Measurements from ENCODE around the gene ELANE. TPM values are rescaled to one million over a fixed set of nuclear protein-coding genes. Genes with fewer than 3 reads are reported as not detected.

Gene ELANE
- total RNA-seq, 1 experiment from 2014 or later = not detected

- Histone ChIP-seq H3K4me3 (ENCODE audit: low read length) (no peak overlapping the region), H3K79me2 (ENCODE audit: low read length) (peaks cover 9% of the 10 kb centered on the region; the same call in 1 of the 2 replicates), H3K9me3 (ENCODE audit: low read length) (no peaks in the 10 kb centered on the region), H3K9ac (ENCODE audit: low read length) (no peak overlapping the region), H2AFZ (ENCODE audit: low read length) (no peak overlapping the region), H3K27ac (ENCODE audit: low read length) (no peak overlapping the region), H3K36me3 (ENCODE audit: insufficient read depth, low read length) (no peaks in the 10 kb centered on the region), H3K27me3 (ENCODE audit: low read length) (no peaks in the 10 kb centered on the region), H3K4me1 (ENCODE audit: low read length) (peaks cover 17% of the 10 kb centered on the region), H4K20me1 (ENCODE audit: insufficient read depth, low read depth, low read length) (peaks cover 17% of the 10 kb centered on the region; the same call in 1 of the 2 replicates), H3K9me2 (replicated peaks; ENCODE audit: insufficient read depth, low read length) (no peaks in the 10 kb centered on the region), H3K4me2 (ENCODE audit: low read depth, low read length, poor library complexity, severe bottlenecking) (no peak overlapping the region)
- DNase-seq = no peak
Measured at GRCh38 chr19:902446-903226, 50.5 kb downstream of the ELANE start.

- H3K4me3 ChIP-seq (ENCODE audit: low read length) = no peak overlapping the region
- H3K27me3 ChIP-seq (ENCODE audit: low read length) = no peaks in the 10 kb centered on the region
- H2AFZ ChIP-seq (ENCODE audit: low read length) = no peak overlapping the region
- no peak overlapping the region for H3K4me2 ChIP-seq (ENCODE audit: low read depth, low read length, poor library complexity, severe bottlenecking)
- H3K27ac ChIP-seq (ENCODE audit: low read length) = no peak overlapping the region
- DNase-seq = no peak
- H3K9me2 ChIP-seq (replicated peaks; ENCODE audit: insufficient read depth, low read length) = no peaks in the 10 kb centered on the region
- H3K9ac ChIP-seq (ENCODE audit: low read length) = no peak overlapping the region
- peaks cover 17% of the 10 kb centered on the region; the same call in 1 of the 2 replicates for H4K20me1 ChIP-seq (ENCODE audit: insufficient read depth, low read depth, low read length)
- no peaks in the 10 kb centered on the region for H3K9me3 ChIP-seq (ENCODE audit: low read length)
- H3K4me1 ChIP-seq (ENCODE audit: low read length) = peaks cover 17% of the 10 kb centered on the region
- no peaks in the 10 kb centered on the region for H3K36me3 ChIP-seq (ENCODE audit: insufficient read depth, low read length)
- peaks cover 14% of the 10 kb centered on the region for H3K79me2 ChIP-seq (ENCODE audit: low read length)
Measured at GRCh38 chr19:903266-903797, 51.2 kb downstream of the ELANE start.

GRCh38 chr19:904545-904944, 52.4 kb downstream of the ELANE start:
- Histone ChIP-seq H4K20me1 (ENCODE audit: insufficient read depth, low read depth, low read length) (peaks cover 10% of the 10 kb centered on the region; the same call in 1 of the 2 replicates), H3K9me3 (ENCODE audit: low read length) (no peaks in the 10 kb centered on the region), H3K36me3 (ENCODE audit: insufficient read depth, low read length) (no peaks in the 10 kb centered on the region), H3K4me3 (ENCODE audit: low read length) (no peak overlapping the region), H2AFZ (ENCODE audit: low read length) (no peak overlapping the region), H3K4me2 (ENCODE audit: low read depth, low read length, poor library complexity, severe bottlenecking) (no peak overlapping the region), H3K9ac (ENCODE audit: low read length) (no peak overlapping the region), H3K9me2 (replicated peaks; ENCODE audit: insufficient read depth, low read length) (no peaks in the 10 kb centered on the region), H3K27me3 (ENCODE audit: low read length) (no peaks in the 10 kb centered on the region), H3K4me1 (ENCODE audit: low read length) (peaks cover 13% of the 10 kb centered on the region), H3K27ac (ENCODE audit: low read length) (no peak overlapping the region), H3K79me2 (ENCODE audit: low read length) (peaks cover 24% of the 10 kb centered on the region)
- DNase-seq = no peak

Small RNAs within 50 kb of the gene (small RNA-seq; reads per million reads assigned to genes)
- gene MIR3187 = not detected
- gene RNU6-9 = 0.16 reads per million

Other genes starting within 250 kb of the ELANE start
- gene POLRMT, start 218.8 kb upstream of the ELANE start, total RNA-seq (2014; rRNA removed; shearing (Covaris generic); ENCODE audit: low replicate concordance) = 51.5 and 60.6 TPM in 2 replicates
- gene FGF22, start 212.4 kb upstream of the ELANE start, total RNA-seq (2014; rRNA removed; shearing (Covaris generic); ENCODE audit: low replicate concordance) = not detected in 2 replicates
- gene RNF126, start 189.1 kb upstream of the ELANE start, total RNA-seq (2014; rRNA removed; shearing (Covaris generic); ENCODE audit: low replicate concordance) = 36.5 and 66.5 TPM in 2 replicates
- 2.3 and 3.0 TPM in 2 replicates for gene FSTL3, start 175.9 kb upstream of the ELANE start, total RNA-seq (2014; rRNA removed; shearing (Covaris generic); ENCODE audit: low replicate concordance)
- not detected in 2 replicates for gene PRSS57, start 156.9 kb upstream of the ELANE start, total RNA-seq (2014; rRNA removed; shearing (Covaris generic); ENCODE audit: low replicate concordance)
- 3.5 TPM in 1 of 2 replicates, not detected in the other for gene PALM, start 143.4 kb upstream of the ELANE start, total RNA-seq (2014; rRNA removed; shearing (Covaris generic); ENCODE audit: low replicate concordance)
- gene MISP, start 101.2 kb upstream of the ELANE start, total RNA-seq (2014; rRNA removed; shearing (Covaris generic); ENCODE audit: low replicate concordance) = not detected in 2 replicates
- gene PTBP1, start 54.9 kb upstream of the ELANE start, total RNA-seq (2014; rRNA removed; shearing (Covaris generic); ENCODE audit: low replicate concordance) = 170 and 172 TPM in 2 replicates
- gene PLPPR3, start 30.3 kb upstream of the ELANE start, total RNA-seq (2014; rRNA removed; shearing (Covaris generic); ENCODE audit: low replicate concordance) = not detected in 2 replicates
- gene AZU1, start 24.5 kb upstream of the ELANE start, total RNA-seq (2014; rRNA removed; shearing (Covaris generic); ENCODE audit: low replicate concordance) = not detected in 2 replicates
- not detected in 2 replicates for gene PRTN3, start 11.3 kb upstream of the ELANE start, total RNA-seq (2014; rRNA removed; shearing (Covaris generic); ENCODE audit: low replicate concordance)
- 1.5 and 6.9 TPM in 2 replicates for gene CFD, start 7.4 kb downstream of the ELANE start, total RNA-seq (2014; rRNA removed; shearing (Covaris generic); ENCODE audit: low replicate concordance)
- gene MED16, start 40.9 kb downstream of the ELANE start, total RNA-seq (2014; rRNA removed; shearing (Covaris generic); ENCODE audit: low replicate concordance) = 10.8 and 14.1 TPM in 2 replicates
- gene RNU6-9, start 41.2 kb downstream of the ELANE start, total RNA-seq (2014; rRNA removed; shearing (Covaris generic); ENCODE audit: low replicate concordance) = not detected in 2 replicates
- gene R3HDM4, start 60.9 kb downstream of the ELANE start, total RNA-seq (2014; rRNA removed; shearing (Covaris generic); ENCODE audit: low replicate concordance) = 41.9 and 43.8 TPM in 2 replicates
- not detected in 2 replicates for gene KISS1R, start 65.0 kb downstream of the ELANE start, total RNA-seq (2014; rRNA removed; shearing (Covaris generic); ENCODE audit: low replicate concordance)
- gene ARID3A, start 73.7 kb downstream of the ELANE start, total RNA-seq (2014; rRNA removed; shearing (Covaris generic); ENCODE audit: low replicate concordance) = 2.0 and 4.6 TPM in 2 replicates
- 41.1 and 87.2 TPM in 2 replicates for gene WDR18, start 132.0 kb downstream of the ELANE start, total RNA-seq (2014; rRNA removed; shearing (Covaris generic); ENCODE audit: low replicate concordance)
- gene GRIN3B, start 148.1 kb downstream of the ELANE start, total RNA-seq (2014; rRNA removed; shearing (Covaris generic); ENCODE audit: low replicate concordance) = 1.4 TPM in 1 of 2 replicates, not detected in the other
- gene TMEM259, start 168.8 kb downstream of the ELANE start, total RNA-seq (2014; rRNA removed; shearing (Covaris generic); ENCODE audit: low replicate concordance) = 133 and 167 TPM in 2 replicates
- gene RNU6-2, start 169.2 kb downstream of the ELANE start, total RNA-seq (2014; rRNA removed; shearing (Covaris generic); ENCODE audit: low replicate concordance) = not detected in 2 replicates
- 88.6 and 97.9 TPM in 2 replicates for gene CNN2, start 174.3 kb downstream of the ELANE start, total RNA-seq (2014; rRNA removed; shearing (Covaris generic); ENCODE audit: low replicate concordance)
- gene ABCA7, start 187.8 kb downstream of the ELANE start, total RNA-seq (2014; rRNA removed; shearing (Covaris generic); ENCODE audit: low replicate concordance) = 23.8 and 31.7 TPM in 2 replicates
- gene ARHGAP45, start 214.9 kb downstream of the ELANE start, total RNA-seq (2014; rRNA removed; shearing (Covaris generic); ENCODE audit: low replicate concordance) = 31.5 and 114 TPM in 2 replicates
- 117 and 222 TPM in 2 replicates for gene POLR2E, start 243.1 kb downstream of the ELANE start, total RNA-seq (2014; rRNA removed; shearing (Covaris generic); ENCODE audit: low replicate concordance)

Measured in Karpas-422 (cell line).